MM.1S (cell line): ENCODE results near the gene RASGRP1.

Experiments used
- EZH2 ChIP-seq: fragments of 300-600 bp; sonication (generic); optimal IDR thresholded peaks from 2 replicates; pipeline ENCODE3; 2017; ENCODE audit warnings: low read depth, mild to moderate bottlenecking, antibody characterized with exemption, low read length, mixed read lengths
- EZH2phosphoT487 ChIP-seq: fragments of 300-600 bp; sonication (generic); IDR thresholded peaks from 2 replicates; pipeline ENCODE4 v1.6.1; 2018; ENCODE audit warnings: antibody characterized with exemption, low read length
- TF ChIP-seq, protein P1 (sequence below): fragments of 300-600 bp; sonication (generic); IDR thresholded peaks from 2 replicates; pipeline ENCODE4 v1.5.1; 2016; ENCODE audit warnings: antibody characterized with exemption, low read length, mixed read lengths

GRCh38 chr15:38530113-38530512, 34.5 kb downstream of the RASGRP1 start:
- TF ChIP-seq, protein P1, sequence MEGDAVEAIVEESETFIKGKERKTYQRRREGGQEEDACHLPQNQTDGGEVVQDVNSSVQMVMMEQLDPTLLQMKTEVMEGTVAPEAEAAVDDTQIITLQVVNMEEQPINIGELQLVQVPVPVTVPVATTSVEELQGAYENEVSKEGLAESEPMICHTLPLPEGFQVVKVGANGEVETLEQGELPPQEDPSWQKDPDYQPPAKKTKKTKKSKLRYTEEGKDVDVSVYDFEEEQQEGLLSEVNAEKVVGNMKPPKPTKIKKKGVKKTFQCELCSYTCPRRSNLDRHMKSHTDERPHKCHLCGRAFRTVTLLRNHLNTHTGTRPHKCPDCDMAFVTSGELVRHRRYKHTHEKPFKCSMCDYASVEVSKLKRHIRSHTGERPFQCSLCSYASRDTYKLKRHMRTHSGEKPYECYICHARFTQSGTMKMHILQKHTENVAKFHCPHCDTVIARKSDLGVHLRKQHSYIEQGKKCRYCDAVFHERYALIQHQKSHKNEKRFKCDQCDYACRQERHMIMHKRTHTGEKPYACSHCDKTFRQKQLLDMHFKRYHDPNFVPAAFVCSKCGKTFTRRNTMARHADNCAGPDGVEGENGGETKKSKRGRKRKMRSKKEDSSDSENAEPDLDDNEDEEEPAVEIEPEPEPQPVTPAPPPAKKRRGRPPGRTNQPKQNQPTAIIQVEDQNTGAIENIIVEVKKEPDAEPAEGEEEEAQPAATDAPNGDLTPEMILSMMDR: no peak
- TF ChIP-seq EZH2 (no peak), EZH2phosphoT487 (no peak)
